ENCODE results near the gene C22orf42. TPM values are rescaled to one million over a fixed set of nuclear protein-coding genes. Genes with fewer than 3 reads are reported as not detected.

C22orf42 gene
- total and polyA plus RNA-seq, 3 donors from 2014 or later = 4.0 to 15.6 (median 13.3) TPM

GRCh38 chr22:32106930-32107329 is 52.2 kb downstream of the C22orf42 start:
- Histone ChIP-seq H3K27me3 (no peaks in the 10 kb centered on the region), H3K4me1 (no peaks in the 10 kb centered on the region), H3K9me3 (no peaks in the 10 kb centered on the region), H3K27ac (no peak overlapping the region), H3K4me3 (no peak overlapping the region), H3K36me3 (ENCODE audit: low read depth, missing control alignments) (no peaks in the 10 kb centered on the region)
- DNase-seq = no peak
- TF ChIP-seq POLR2A (IDR thresholded peaks at IDR 0.05) (no peak), CTCF (IDR thresholded peaks at IDR 0.05) (no peak)
- 7% methylated on average over 1 of the region's 1 CpG for WGBS, 2 donors
- intact Hi-C loops (cut with DNase I; ENCODE audit: low total_unique reads) = no loop called here

- H3K4me3 ChIP-seq = no peak overlapping the region
- no peak overlapping the region for H3K27ac ChIP-seq
- DNase-seq = no peak
- no peaks in the 10 kb centered on the region for H3K27me3 ChIP-seq
- WGBS, 2 donors = 57% methylated on average over 2 of the region's 2 CpGs
- TF ChIP-seq CTCF (IDR thresholded peaks at IDR 0.05) = no peak
- TF ChIP-seq POLR2A (IDR thresholded peaks at IDR 0.05) = no peak
- intact Hi-C loops (cut with DNase I; ENCODE audit: low total_unique reads) = no loop called here
- no peaks in the 10 kb centered on the region for H3K9me3 ChIP-seq
- H3K4me1 ChIP-seq = no peaks in the 10 kb centered on the region
- H3K36me3 ChIP-seq (ENCODE audit: low read depth, missing control alignments) = no peaks in the 10 kb centered on the region
Measured at GRCh38 chr22:32103658-32104315, 55.3 kb downstream of the C22orf42 start.

GRCh38 chr22:32100711-32101110 is 58.4 kb downstream of the C22orf42 start:
- 37 to 82% methylated on average over 1 of the region's 1 CpG for WGBS, 2 donors
- intact Hi-C loops (cut with DNase I; ENCODE audit: low total_unique reads) = no loop called here
- DNase-seq = no peak

More at GRCh38 chr22:32100711-32101110, 58.4 kb downstream of the C22orf42 start:
- Histone ChIP-seq H3K4me3 (no peak overlapping the region), H3K36me3 (ENCODE audit: low read depth, missing control alignments) (no peaks in the 10 kb centered on the region), H3K4me1 (no peaks in the 10 kb centered on the region), H3K9me3 (no peaks in the 10 kb centered on the region), H3K27me3 (no peaks in the 10 kb centered on the region), H3K27ac (no peak overlapping the region)
- TF ChIP-seq CTCF (IDR thresholded peaks at IDR 0.05) (no peak), POLR2A (IDR thresholded peaks at IDR 0.05) (no peak)

Small RNA genes lying within 50 kb of the gene (small RNA-seq; reads per million reads assigned to genes)
- gene AP1B1P2 = 0.09 reads per million in 2 donors
- 0 reads per million in 2 donors for gene RF02171

Other genes starting within 250 kb of the C22orf42 start
- 10 to 100 TPM; 27.2 to 47.6 TPM for gene YWHAH, start 214.8 kb downstream of the C22orf42 start, total RNA-seq
- 48.9 TPM for gene YWHAH, start 214.8 kb downstream of the C22orf42 start, polyA plus RNA-seq (ENCODE audit: insufficient read depth, low read depth, low replicate concordance)
- 1 to 10 TPM; 4.0 to 4.8 TPM for gene SLC5A1, start 116.0 kb downstream of the C22orf42 start, total RNA-seq
- 3.5 TPM for gene SLC5A1, start 116.0 kb downstream of the C22orf42 start, polyA plus RNA-seq (ENCODE audit: insufficient read depth, low read depth, low replicate concordance)
- gene RFPL2, start 45.8 kb upstream of the C22orf42 start, total RNA-seq = not detected
- gene RFPL2, start 45.8 kb upstream of the C22orf42 start, polyA plus RNA-seq (ENCODE audit: insufficient read depth, low read depth, low replicate concordance) = 0.34 TPM
- 1 to 10 TPM in 1 of 2 donors, under 1 TPM in 1; 0.93 to 1.0 TPM for gene SLC5A4, start 96.0 kb upstream of the C22orf42 start, total RNA-seq
- 1.1 TPM for gene SLC5A4, start 96.0 kb upstream of the C22orf42 start, polyA plus RNA-seq (ENCODE audit: insufficient read depth, low read depth, low replicate concordance)
- 1 to 10 TPM; 2.6 to 3.6 TPM for gene RFPL3, start 198.6 kb upstream of the C22orf42 start, total RNA-seq
- 4.1 TPM for gene RFPL3, start 198.6 kb upstream of the C22orf42 start, polyA plus RNA-seq (ENCODE audit: insufficient read depth, low read depth, low replicate concordance)